Activated naive CD4-positive, alpha-beta T cell treated with anti-CD3 and anti-CD28 coated beads, Interleukin-2, amount 50 U/mL, for 72 hours (primary cell): ENCODE results near the gene RAD50. TPM values are rescaled to one million over a fixed set of nuclear protein-coding genes. Genes with fewer than 3 reads are reported as not detected.

Source experiments
- ATAC-seq, 2 donors: fragments of 150-1000 bp; cut with Tn5 transposase; 2 replicates each; pipeline ENCODE4 v1.10.0; 2021; ENCODE audit warnings: mild to moderate bottlenecking in 2 of 2, moderate library complexity in 2 of 2
- DNase-seq, 2 donors: peaks; one replicate each; pipeline ENCODE4 v3.0.0; 2021 to 2022; ENCODE audit warnings: low spot score in 2 of 2
- H3K27ac Mint-ChIP-seq, 2 donors: one replicate each; pipeline ENCODE4 v1.8.0; 2022; ENCODE audit warnings: mild to moderate bottlenecking in 2 of 2, mixed read lengths in 2 of 2
- H3K36me3 Mint-ChIP-seq, 2 donors: one replicate each; pipeline ENCODE4 v1.8.0; 2022; ENCODE audit warnings: mixed read lengths in 2 of 2
- H3K9me3 Mint-ChIP-seq, 2 donors: one replicate each; pipeline ENCODE4 v1.8.0; 2022; ENCODE audit warnings: mixed read lengths in 2 of 2
- total RNA-seq, 2 donors: library from RNA; stranded (reverse); gene quantifications; one replicate each; pipeline ENCODE4 v1.2.3, GENCODE V29; 2022

RAD50 gene
- total RNA-seq, 2 donors from 2014 or later, result 30.6 to 47.7 TPM

- peak in 1 of 2 donors; percentile 31 for DNase-seq
- Mint-ChIP-seq H3K9me3 (no peaks in the 10 kb centered on the region), H3K36me3 (no peaks in the 10 kb centered on the region), H3K27ac (peak within 1 kb of the TSS in 1 of 2 donors; percentile 66)
- no peak for ATAC-seq
These were observed 117.3 kb downstream of the RAD50 start, which contains the start of gene IL4 for GRCh38 chr5:132673939-132674630. TSS of gene IL4 (plus strand) at chr5:132673989. CDS start at chr5:132674051, 62 bp downstream.

GRCh38 chr5:132674671-132675506 lies 118.1 kb downstream of the RAD50 start:
- ATAC-seq (peak; percentile 62 to 70), DNase-seq (peak in 1 of 2 donors; percentile 45)
- H3K36me3 Mint-ChIP-seq, result no peaks in the 10 kb centered on the region
- H3K27ac Mint-ChIP-seq, result peak overlapping the region in 1 of 2 donors; percentile 66
- H3K9me3 Mint-ChIP-seq, result no peaks in the 10 kb centered on the region

DNA sequence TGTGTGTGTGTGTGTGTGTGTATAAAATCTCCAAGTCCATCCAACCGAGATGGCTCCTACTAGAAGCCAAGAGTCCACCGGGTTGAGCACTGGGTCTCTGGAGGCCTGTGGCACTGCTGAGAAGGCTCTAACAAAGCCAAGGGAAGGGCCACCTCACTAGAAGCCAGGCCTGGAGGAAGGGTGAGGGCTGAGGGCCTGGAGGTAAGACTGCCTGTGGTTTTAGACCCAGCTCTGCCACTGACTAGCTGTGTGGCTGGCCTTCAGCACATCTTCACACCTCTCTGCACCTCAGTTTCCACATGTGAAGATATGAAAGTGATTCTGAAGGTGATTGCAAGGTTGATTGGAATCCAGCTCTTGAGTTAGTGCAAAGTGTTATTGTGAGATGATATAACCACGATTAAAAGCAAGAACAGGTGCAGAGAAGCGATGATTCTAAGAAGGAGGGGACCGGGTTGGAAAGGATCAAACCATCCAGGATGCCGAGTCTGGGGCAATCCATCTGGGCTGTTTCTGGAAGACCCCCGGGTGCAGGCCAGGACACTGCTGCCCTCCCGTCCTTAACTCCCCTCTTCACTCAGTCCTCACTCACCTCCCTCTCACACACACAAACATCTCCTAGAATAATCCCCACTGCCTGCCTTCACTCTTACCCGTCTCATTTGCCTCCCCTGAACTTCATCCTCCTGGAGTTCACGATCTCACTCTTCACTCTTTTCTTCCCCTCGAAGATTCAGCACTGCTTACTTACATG lies 119.3 kb downstream of the RAD50 start:
- ATAC-seq (peak; percentile 58 to 77), DNase-seq (peak in 1 of 2 donors; percentile 35)
- Mint-ChIP-seq H3K9me3 (no peaks in the 10 kb centered on the region), H3K27ac (no peak overlapping the region), H3K36me3 (no peaks in the 10 kb centered on the region)

GRCh38 chr5:132677191-132677590 lies 120.4 kb downstream of the RAD50 start:
- Mint-ChIP-seq H3K27ac (no peak overlapping the region), H3K9me3 (no peaks in the 10 kb centered on the region), H3K36me3 (no peaks in the 10 kb centered on the region)
- DNase-seq (peak in 1 of 2 donors; percentile 34), ATAC-seq (no peak)

DNA sequence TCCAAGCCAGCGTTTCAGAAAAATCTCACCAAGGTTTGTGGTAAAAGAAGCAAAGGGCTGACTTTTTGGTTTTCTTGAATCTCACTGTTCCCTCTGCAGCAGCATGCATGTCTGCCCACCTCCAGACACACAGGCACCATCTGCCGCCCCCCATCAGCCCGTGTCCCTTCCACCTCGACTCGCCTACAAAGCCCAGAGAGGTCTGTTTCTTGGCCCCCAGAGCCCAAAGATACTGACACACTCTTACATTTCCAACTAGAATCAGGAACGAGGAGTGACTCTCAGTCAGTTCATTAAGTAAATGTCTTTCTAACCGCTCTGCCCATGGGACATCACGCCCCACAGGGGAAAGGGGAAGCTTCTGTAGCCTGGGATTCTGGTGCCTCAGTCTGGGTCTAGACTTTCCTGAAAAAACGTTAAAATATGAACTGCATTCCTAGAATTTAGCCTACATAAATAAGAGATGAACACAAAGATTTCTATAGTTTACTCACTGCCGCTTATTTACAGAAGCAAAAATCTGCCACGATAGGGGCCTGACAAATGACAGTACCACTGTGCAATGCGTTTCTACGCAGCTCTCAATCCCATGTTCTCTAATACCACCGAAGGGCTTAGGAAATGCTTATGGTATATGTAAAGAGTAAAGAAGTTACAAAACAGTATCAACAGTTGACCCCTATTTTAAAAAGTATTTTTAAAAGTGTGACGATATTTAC lies 121.1 kb downstream of the RAD50 start:
- DNase-seq, result no peak
- ATAC-seq, result no peak
- Mint-ChIP-seq H3K36me3 (no peaks in the 10 kb centered on the region), H3K27ac (no peak overlapping the region), H3K9me3 (no peaks in the 10 kb centered on the region)

- no peak overlapping the region for H3K27ac Mint-ChIP-seq
- ATAC-seq, result no peak
- DNase-seq, result peak in 1 of 2 donors; percentile 20
- no peaks in the 10 kb centered on the region for H3K9me3 Mint-ChIP-seq
- H3K36me3 Mint-ChIP-seq, result no peaks in the 10 kb centered on the region
These were observed 122.0 kb downstream of the RAD50 start for GRCh38 chr5:132678735-132679134.

DNA sequence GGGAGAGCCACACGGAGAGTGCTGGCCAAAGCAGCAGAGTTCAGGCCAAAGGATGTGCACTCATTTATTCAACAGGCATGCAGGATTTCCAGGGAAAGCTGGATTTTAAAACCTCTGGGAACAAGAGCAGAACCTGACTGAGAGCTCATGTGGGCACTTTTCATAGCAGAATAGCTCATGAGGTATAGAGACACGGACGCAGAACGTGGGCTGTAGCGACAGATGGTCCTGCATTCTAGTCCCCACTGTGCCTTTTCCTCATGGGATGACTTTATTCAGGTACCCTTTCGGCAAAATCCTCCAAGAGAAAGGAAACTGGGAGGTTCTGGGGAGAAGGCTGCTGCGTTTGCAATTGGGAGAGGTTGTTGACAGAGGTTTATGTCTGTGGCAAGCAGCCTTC lies 122.4 kb downstream of the RAD50 start:
- Mint-ChIP-seq H3K27ac (no peak overlapping the region), H3K9me3 (no peaks in the 10 kb centered on the region), H3K36me3 (no peaks in the 10 kb centered on the region)
- no peak for DNase-seq
- ATAC-seq, result no peak

DNA sequence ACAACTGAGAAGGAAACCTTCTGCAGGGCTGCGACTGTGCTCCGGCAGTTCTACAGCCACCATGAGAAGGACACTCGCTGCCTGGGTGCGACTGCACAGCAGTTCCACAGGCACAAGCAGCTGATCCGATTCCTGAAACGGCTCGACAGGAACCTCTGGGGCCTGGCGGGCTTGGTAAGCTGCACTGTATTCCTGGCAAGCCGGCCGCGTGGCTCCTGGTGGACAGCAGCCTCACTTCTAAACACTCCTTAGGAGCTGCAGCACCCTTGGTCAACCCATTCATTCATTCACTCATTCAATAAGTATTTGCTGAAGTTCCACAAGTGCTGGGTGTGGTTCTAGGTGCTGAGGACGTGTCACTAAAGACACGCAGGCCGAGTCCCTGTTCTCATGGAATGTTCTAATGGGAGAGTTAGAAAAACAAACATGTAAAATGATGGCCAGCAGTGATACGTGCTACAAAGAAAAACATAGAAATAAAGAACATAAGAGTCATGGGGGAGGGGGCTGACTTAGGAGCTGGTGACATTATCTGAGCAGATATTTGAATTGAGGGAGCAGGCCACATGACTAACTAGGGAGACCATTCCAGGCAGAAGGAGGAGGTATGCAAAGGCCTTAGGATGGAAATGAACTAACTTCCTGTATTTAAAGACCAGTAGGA lies 123.1 kb downstream of the RAD50 start:
- Mint-ChIP-seq H3K27ac (no peak overlapping the region), H3K9me3 (no peaks in the 10 kb centered on the region), H3K36me3 (no peaks in the 10 kb centered on the region)
- no peak for ATAC-seq
- DNase-seq, result no peak

DNA sequence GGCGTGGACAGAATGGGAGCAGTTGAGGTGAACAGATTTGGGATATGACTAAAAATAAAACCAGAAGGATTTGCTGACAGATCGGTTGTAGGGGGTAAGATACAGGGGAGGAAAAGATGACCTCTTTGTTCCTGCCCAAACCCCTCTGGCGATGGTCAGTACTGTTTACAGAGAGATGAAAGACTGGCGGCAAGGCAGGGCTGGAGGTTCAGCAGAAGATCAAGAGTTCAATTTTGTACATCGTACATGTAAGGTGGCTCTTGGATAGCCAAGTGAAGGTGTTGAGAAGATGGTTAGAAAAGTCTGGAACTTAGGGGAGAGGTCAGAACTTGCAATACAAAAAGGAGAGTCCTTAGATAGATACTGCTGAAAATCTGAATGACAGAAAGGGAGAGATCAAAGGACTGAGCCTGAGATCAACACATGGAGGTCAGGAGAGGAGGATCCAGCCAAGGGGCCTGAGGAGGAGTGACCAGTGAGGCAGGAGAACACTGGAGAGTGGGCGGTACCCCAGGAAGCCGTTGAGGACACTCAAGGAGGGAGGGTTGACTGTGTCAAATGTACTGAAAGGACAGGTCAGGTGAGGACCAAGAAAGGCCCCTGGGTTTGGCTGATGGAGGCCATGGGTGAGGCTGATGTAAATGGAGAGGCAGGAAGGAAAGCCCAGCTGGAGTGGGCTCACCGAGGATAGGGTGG lies 124.2 kb downstream of the RAD50 start:
- DNase-seq (no peak), ATAC-seq (no peak)
- Mint-ChIP-seq H3K27ac (no peak overlapping the region), H3K36me3 (no peaks in the 10 kb centered on the region), H3K9me3 (no peaks in the 10 kb centered on the region)

GRCh38 chr5:132681476-132681831 lies 124.7 kb downstream of the RAD50 start:
- Mint-ChIP-seq H3K36me3 (no peaks in the 10 kb centered on the region), H3K9me3 (no peaks in the 10 kb centered on the region), H3K27ac (no peak overlapping the region)
- no peak for DNase-seq
- no peak for ATAC-seq

GRCh38 chr5:132681983-132682382 lies 125.2 kb downstream of the RAD50 start:
- Mint-ChIP-seq H3K27ac (no peak overlapping the region), H3K36me3 (no peaks in the 10 kb centered on the region), H3K9me3 (no peaks in the 10 kb centered on the region)
- no peak for DNase-seq
- no peak for ATAC-seq

DNA sequence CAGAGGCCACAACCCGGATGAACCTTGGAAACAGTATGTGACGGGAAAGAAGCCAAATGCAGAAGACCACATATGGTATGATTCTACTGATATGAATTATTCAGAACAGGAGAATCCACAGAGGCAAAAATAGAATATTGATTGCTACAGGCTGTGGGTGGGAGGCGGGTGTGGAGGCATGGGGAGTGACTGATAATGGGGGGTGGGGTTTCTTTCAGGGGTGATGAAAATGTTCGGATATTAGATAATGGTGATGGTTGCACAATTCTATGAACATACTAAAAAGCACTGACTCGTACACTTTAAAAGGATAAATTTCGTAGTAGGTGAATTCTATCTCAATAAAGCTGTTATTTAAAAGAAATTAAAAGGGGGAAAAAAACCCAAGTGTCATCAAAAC lies 127.7 kb downstream of the RAD50 start:
- no peak for DNase-seq
- H3K27ac Mint-ChIP-seq, result no peak overlapping the region
- H3K9me3 Mint-ChIP-seq, result no peaks in the 10 kb centered on the region
- no peaks in the 10 kb centered on the region for H3K36me3 Mint-ChIP-seq
- ATAC-seq, result no peak

GRCh38 chr5:132684922-132685720 lies 128.3 kb downstream of the RAD50 start:
- peak; percentile 4 to 67 for ATAC-seq
- peak in 1 of 2 donors; percentile 41 for DNase-seq
- Mint-ChIP-seq H3K27ac (no peak overlapping the region), H3K9me3 (no peaks in the 10 kb centered on the region), H3K36me3 (no peaks in the 10 kb centered on the region)

DNA sequence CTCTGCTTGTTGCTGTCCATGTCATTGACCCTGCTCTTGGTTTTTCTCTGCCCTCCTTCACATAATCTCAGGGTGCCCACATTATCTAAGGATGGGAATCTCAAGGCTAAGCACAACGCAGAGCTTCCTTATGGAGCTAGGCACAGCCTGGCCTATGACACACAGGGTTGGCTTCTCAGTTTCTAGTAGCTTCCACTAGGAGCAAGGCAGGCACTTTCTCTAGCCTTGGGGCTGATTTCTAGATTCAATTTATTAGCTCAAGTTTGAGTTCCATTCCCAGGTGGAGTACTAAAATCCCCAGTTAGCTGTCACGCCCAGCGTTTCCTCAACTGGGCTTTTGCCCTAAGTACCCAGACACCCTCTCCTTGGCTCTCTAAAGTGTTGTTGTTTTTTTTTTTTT lies 129.4 kb downstream of the RAD50 start:
- no peak for DNase-seq
- no peaks in the 10 kb centered on the region for H3K36me3 Mint-ChIP-seq
- ATAC-seq, result no peak
- no peaks in the 10 kb centered on the region for H3K9me3 Mint-ChIP-seq
- H3K27ac Mint-ChIP-seq, result no peak overlapping the region

DNA sequence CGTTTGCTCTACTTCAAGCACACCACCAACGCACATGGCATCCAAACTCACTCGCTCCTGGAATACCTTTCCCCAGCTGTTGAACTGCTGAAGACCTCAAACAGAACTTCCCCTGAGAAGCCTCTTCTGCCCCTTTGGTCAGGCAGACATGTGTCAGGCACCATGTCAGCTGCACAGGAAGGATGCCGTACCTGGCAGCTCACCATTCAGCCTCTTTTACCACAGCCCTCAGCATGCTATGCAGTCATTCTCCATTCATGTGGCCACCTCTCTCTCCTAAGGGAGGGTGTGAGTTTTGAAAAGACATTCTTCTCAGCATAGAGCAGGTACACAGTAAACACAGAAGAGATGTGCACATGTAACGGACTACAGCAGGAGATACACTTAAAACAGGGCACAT lies 131.2 kb downstream of the RAD50 start:
- Mint-ChIP-seq H3K27ac (peak overlapping the region; percentile 61 to 64), H3K36me3 (peaks cover 4 to 6% of the 10 kb centered on the region in 2 donors), H3K9me3 (no peaks in the 10 kb centered on the region)
- ATAC-seq, result peak; percentile 72 to 84
- DNase-seq, result no peak
